CD4-positive, CD25-positive, alpha-beta regulatory T cell (primary cell): Measurements from ENCODE around the gene PPP2R3B. TPM values are rescaled to one million over a fixed set of nuclear protein-coding genes. Genes with fewer than 3 reads are reported as not detected.

ENCODE experiments used
- ATAC-seq, 2 donors: fragments of 150-1000 bp; cut with Tn5 transposase; one replicate each; pipeline ENCODE4 v1.10.0; 2021; ENCODE audit warnings: low read depth in 2 of 2, moderate number of reproducible peaks in 2 of 2, moderate library complexity in 1 of 2
- DNase-seq, 3 donors: peaks; one replicate each; pipeline versions ENCODE4 v3.0.0 to v3.0.0-alpha.2; 2012 to 2022; ENCODE audit warnings: mixed read lengths in 1 of 3
- H3K27ac ChIP-seq: one replicate; pipeline ENCODE4 v1.7.0; 2013; ENCODE audit warnings: mild to moderate bottlenecking, low read length; ENCODE audit not compliant: insufficient read depth, poor library complexity, severe bottlenecking
- H3K27me3 ChIP-seq: one replicate; pipeline ENCODE4 v1.7.0; 2013; ENCODE audit warnings: low read length; ENCODE audit not compliant: control insufficient read depth, insufficient read depth
- H3K36me3 ChIP-seq: one replicate; pipeline ENCODE4 v1.7.0; 2013; ENCODE audit warnings: mild to moderate bottlenecking, low read length, moderate library complexity; ENCODE audit not compliant: control insufficient read depth, insufficient read depth
- H3K4me1 ChIP-seq: 2 replicates; pipeline ENCODE4 v1.7.0; 2013; ENCODE audit warnings: mild to moderate bottlenecking, low read length; ENCODE audit not compliant: insufficient read depth, control insufficient read depth, poor library complexity, severe bottlenecking
- H3K4me3 ChIP-seq: one replicate; pipeline ENCODE4 v1.7.0; 2013; ENCODE audit warnings: low read depth, mild to moderate bottlenecking, low read length, moderate library complexity
- H3K9me3 ChIP-seq, 2 experiments: 1 replicate in 1 of 2; 2 replicates in 1 of 2; pipeline ENCODE4 v1.7.0; 2013; ENCODE audit warnings: low read length in 2 of 2, mild to moderate bottlenecking in 1 of 2, moderate library complexity in 1 of 2; ENCODE audit not compliant: control insufficient read depth in 2 of 2
- H3K27ac Mint-ChIP-seq, 3 donors: one replicate each; pipeline ENCODE4 v1.8.0; 2020 to 2022; ENCODE audit warnings: mild to moderate bottlenecking in 3 of 3, mixed read lengths in 3 of 3, moderate library complexity in 2 of 3
- H3K27me3 Mint-ChIP-seq: one replicate; pipeline ENCODE4 v1.8.0; 2022; ENCODE audit warnings: mild to moderate bottlenecking, mixed read lengths
- H3K36me3 Mint-ChIP-seq: one replicate; pipeline ENCODE4 v1.8.0; 2020; ENCODE audit warnings: mixed read lengths
- H3K4me1 Mint-ChIP-seq, 4 donors: one replicate each; pipeline ENCODE4 v1.8.0; 2020 to 2022; ENCODE audit warnings: mixed read lengths in 4 of 4, mild to moderate bottlenecking in 1 of 4
- H3K4me3 Mint-ChIP-seq, 4 donors: one replicate each; pipeline ENCODE4 v1.8.0; 2020 to 2022; ENCODE audit warnings: mild to moderate bottlenecking in 4 of 4, mixed read lengths in 4 of 4, moderate library complexity in 3 of 4
- H3K9me3 Mint-ChIP-seq, 7 donors: one replicate each; pipeline ENCODE4 v1.8.0; 2020 to 2022; ENCODE audit warnings: mixed read lengths in 7 of 7, mild to moderate bottlenecking in 3 of 7, moderate library complexity in 2 of 7
- polyA plus RNA-seq, 4 donors: library from polyadenylated mRNA; unstranded; fragments of 300-500 nt; fragmentation: Illumina TruSeq; gene quantifications; one replicate each; pipeline ENCODE4 v1.2.3, GENCODE V29; 2021
- total RNA-seq: library from RNA; stranded (reverse); gene quantifications from one replicate; pipeline ENCODE4 v1.2.3, GENCODE V29; 2022

Gene PPP2R3B
- total and polyA plus RNA-seq, 5 donors from 2014 or later: 4.8 to 23.5 (median 8.6) TPM

- peak in 1 of 3 donors; percentile 58 for DNase-seq
- H3K36me3 Mint-ChIP-seq: no peaks in the 10 kb centered on the region
- H3K27ac Mint-ChIP-seq: peak overlapping the region in 1 of 3 donors; percentile 90
- no peaks in the 10 kb centered on the region for H3K9me3 ChIP-seq
- H3K4me1 ChIP-seq: peaks cover 30% of the 10 kb centered on the region
- H3K4me1 Mint-ChIP-seq: peaks cover 7 to 21% (median 16%) of the 10 kb centered on the region in 4 donors
- no peak overlapping the region for H3K4me3 ChIP-seq
- H3K27ac ChIP-seq: no peak overlapping the region
- no peaks in the 10 kb centered on the region for H3K9me3 Mint-ChIP-seq
- H3K27me3 ChIP-seq: no peaks in the 10 kb centered on the region
- H3K4me3 Mint-ChIP-seq: peak overlapping the region in 2 of 4 donors; percentile 79
- peaks cover 16% of the 10 kb centered on the region for H3K27me3 Mint-ChIP-seq
- H3K36me3 ChIP-seq: no peaks in the 10 kb centered on the region
- peak in 1 of 2 donors; percentile 40 for ATAC-seq
These were observed 62.7 kb downstream of the PPP2R3B start for GRCh38 chrX:323721-324628.

- Mint-ChIP-seq H3K27me3 (peaks cover 26% of the 10 kb centered on the region), H3K36me3 (peaks cover 4% of the 10 kb centered on the region), H3K27ac (peak overlapping the region in 2 of 3 donors; percentile 32 to 79), H3K4me3 (peak overlapping the region; percentile 82 to 93 (median 88)), H3K9me3 (peaks cover 0 to 1% (median 0%) of the 10 kb centered on the region in 7 donors), H3K4me1 (peaks cover 7 to 30% (median 19%) of the 10 kb centered on the region in 4 donors)
- H3K36me3 ChIP-seq: peaks cover 8% of the 10 kb centered on the region
- no peak for ATAC-seq
- H3K27me3 ChIP-seq: no peaks in the 10 kb centered on the region
- DNase-seq: no peak
- peaks cover 30% of the 10 kb centered on the region for H3K4me1 ChIP-seq
- H3K9me3 ChIP-seq: no peaks in the 10 kb centered on the region
- peak overlapping the region; percentile 38 for H3K4me3 ChIP-seq
- no peak overlapping the region for H3K27ac ChIP-seq
These were observed 66.5 kb downstream of the PPP2R3B start for GRCh38 chrX:320126-320783.

GRCh38 chrX:319579-320125, 67.1 kb downstream of the PPP2R3B start:
- peaks cover 26% of the 10 kb centered on the region for H3K27me3 Mint-ChIP-seq
- H3K36me3 Mint-ChIP-seq: peaks cover 4% of the 10 kb centered on the region
- H3K9me3 ChIP-seq: no peaks in the 10 kb centered on the region
- DNase-seq (no peak), ATAC-seq (no peak)
- H3K27ac Mint-ChIP-seq: no peak overlapping the region
- peak overlapping the region; percentile 96 for H3K27ac ChIP-seq
- H3K9me3 Mint-ChIP-seq: peaks cover 0 to 1% (median 0%) of the 10 kb centered on the region in 7 donors
- H3K27me3 ChIP-seq: no peaks in the 10 kb centered on the region
- H3K4me1 ChIP-seq: peaks cover 30% of the 10 kb centered on the region
- peaks cover 11% of the 10 kb centered on the region for H3K36me3 ChIP-seq
- no peak overlapping the region for H3K4me3 ChIP-seq
- peak overlapping the region; percentile 82 to 93 (median 88) for H3K4me3 Mint-ChIP-seq
- peaks cover 7 to 30% (median 19%) of the 10 kb centered on the region in 4 donors for H3K4me1 Mint-ChIP-seq

GRCh38 chrX:318739-319578, 67.7 kb downstream of the PPP2R3B start, which contains the start of gene GTPBP6:
GTPBP6 (minus strand) TSS chrX:318796; CDS start chrX:318787, 9 bp downstream.
- H3K36me3 Mint-ChIP-seq: peaks cover 4% of the 10 kb centered on the region
- Histone ChIP-seq H3K4me3 (no peak within 1 kb of the TSS), H3K27ac (peak within 1 kb of the TSS; percentile 96), H3K4me1 (peaks cover 29% of the 10 kb centered on the region), H3K9me3 (no peaks in the 10 kb centered on the region), H3K36me3 (peaks cover 13% of the 10 kb centered on the region), H3K27me3 (no peaks in the 10 kb centered on the region)
- H3K4me1 Mint-ChIP-seq: peaks cover 7 to 30% (median 19%) of the 10 kb centered on the region in 4 donors
- H3K27me3 Mint-ChIP-seq: peaks cover 26% of the 10 kb centered on the region
- DNase-seq (peak; percentile 98 to 100 (median 99)), ATAC-seq (peak; percentile 81 to 83)
- peak within 1 kb of the TSS; percentile 96 to 99 (median 99) for H3K27ac Mint-ChIP-seq
- H3K9me3 Mint-ChIP-seq: peaks cover 0 to 1% (median 0%) of the 10 kb centered on the region in 7 donors
- peak within 1 kb of the TSS; percentile 89 to 96 (median 94) for H3K4me3 Mint-ChIP-seq

- H3K4me1 ChIP-seq: peaks cover 26% of the 10 kb centered on the region
- DNase-seq (peak; percentile 96 to 99 (median 98)), ATAC-seq (peak; percentile 56 to 60)
- peak overlapping the region; percentile 96 for H3K27ac ChIP-seq
- H3K27me3 ChIP-seq: no peaks in the 10 kb centered on the region
- no peaks in the 10 kb centered on the region for H3K9me3 ChIP-seq
- no peak overlapping the region for H3K4me3 ChIP-seq
- H3K27me3 Mint-ChIP-seq: peaks cover 23% of the 10 kb centered on the region
- H3K4me3 Mint-ChIP-seq: peak overlapping the region; percentile 88 to 96 (median 92)
- peaks cover 4 to 28% (median 16%) of the 10 kb centered on the region in 4 donors for H3K4me1 Mint-ChIP-seq
- H3K27ac Mint-ChIP-seq: peak overlapping the region; percentile 96 to 99 (median 99)
- peaks cover 20% of the 10 kb centered on the region for H3K36me3 ChIP-seq
- H3K36me3 Mint-ChIP-seq: peaks cover 12% of the 10 kb centered on the region
- H3K9me3 Mint-ChIP-seq: peaks cover 0 to 1% (median 0%) of the 10 kb centered on the region in 7 donors
These were observed 68.5 kb downstream of the PPP2R3B start for GRCh38 chrX:318068-318738.

GRCh38 chrX:317424-318067, 69.2 kb downstream of the PPP2R3B start:
- ATAC-seq (no peak), DNase-seq (no peak)
- H3K4me1 Mint-ChIP-seq: peaks cover 0 to 21% (median 12%) of the 10 kb centered on the region in 4 donors
- Histone ChIP-seq H3K36me3 (peaks cover 26% of the 10 kb centered on the region), H3K9me3 (no peaks in the 10 kb centered on the region), H3K27me3 (no peaks in the 10 kb centered on the region), H3K4me1 (peaks cover 19% of the 10 kb centered on the region), H3K27ac (peak overlapping the region; percentile 96), H3K4me3 (no peak overlapping the region)
- H3K27ac Mint-ChIP-seq: peak overlapping the region; percentile 96 to 99 (median 99)
- peaks cover 13% of the 10 kb centered on the region for H3K36me3 Mint-ChIP-seq
- peaks cover 16% of the 10 kb centered on the region for H3K27me3 Mint-ChIP-seq
- H3K9me3 Mint-ChIP-seq: peaks cover 0 to 1% (median 0%) of the 10 kb centered on the region in 7 donors
- H3K4me3 Mint-ChIP-seq: peak overlapping the region; percentile 88 to 96 (median 92)
